Liver (tissue), 3 donors: Measurements from ENCODE around the gene TPRA1.

Experiments used
- CTCF ChIP-seq: fragments of 150-350 bp; IDR thresholded peaks from 2 replicates; pipeline ENCODE4 v1.5.1; 2017; ENCODE audit warnings: improper control_type of control experiment, low read depth, low read length; ENCODE audit not compliant: missing input control
- TAF1 ChIP-seq: conservative IDR thresholded peaks from 2 replicates; pipeline ENCODE4 v1.6.1; 2016; ENCODE audit warnings: antibody characterized with exemption, mild to moderate bottlenecking
- donor health status: healthy.
- donor health status: healthy.

- TF ChIP-seq TAF1 (no peak), CTCF (no peak)
Measured at GRCh38 chr3:127618891-127619290, 28.4 kb upstream of the TPRA1 start.
